Activated T-helper 1 cell treated with Interleukin-2 at 50 U/mL for 16 hours (primary cell): Measurements from ENCODE around the gene OR13C5.
"Not testable (repeated sequence)": the region's sequence is repeated elsewhere in the genome, so short reads cannot be mapped to it uniquely, and the experiment has no call there.

Experiments used
- DNase-seq: peaks from one replicate; pipeline ENCODE4 v3.0.0-alpha.2; 2020; ENCODE audit warnings: low read depth

Gene OR13C5

GRCh38 chr9:104599313-104599712, at the start of gene OR13C5:
OR13C5 (minus strand) TSS chr9:104599413; CDS start chr9:104599413, 0 bp downstream.
- DNase-seq, result not testable (repeated sequence)

DNA sequence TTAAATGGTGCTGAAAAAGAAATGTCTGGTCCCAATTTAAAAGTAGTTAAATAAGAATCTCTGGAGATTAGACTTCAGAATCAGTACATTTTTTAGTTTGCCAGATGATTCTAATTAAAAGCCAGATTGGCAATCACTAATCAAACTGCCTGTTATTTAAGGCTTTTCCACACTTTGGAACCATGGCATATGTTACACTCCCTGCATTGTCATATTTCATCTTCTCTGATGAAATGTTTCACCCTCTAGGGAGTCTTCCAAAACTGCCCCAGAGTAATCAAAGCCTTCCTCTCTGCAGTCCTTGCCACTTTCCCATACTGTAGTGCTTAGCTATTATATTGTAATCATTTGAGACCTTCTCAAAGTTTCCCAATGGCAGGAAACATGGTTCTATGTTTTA, 36.2 kb upstream of the OR13C5 start:
- no peak for DNase-seq

DNA sequence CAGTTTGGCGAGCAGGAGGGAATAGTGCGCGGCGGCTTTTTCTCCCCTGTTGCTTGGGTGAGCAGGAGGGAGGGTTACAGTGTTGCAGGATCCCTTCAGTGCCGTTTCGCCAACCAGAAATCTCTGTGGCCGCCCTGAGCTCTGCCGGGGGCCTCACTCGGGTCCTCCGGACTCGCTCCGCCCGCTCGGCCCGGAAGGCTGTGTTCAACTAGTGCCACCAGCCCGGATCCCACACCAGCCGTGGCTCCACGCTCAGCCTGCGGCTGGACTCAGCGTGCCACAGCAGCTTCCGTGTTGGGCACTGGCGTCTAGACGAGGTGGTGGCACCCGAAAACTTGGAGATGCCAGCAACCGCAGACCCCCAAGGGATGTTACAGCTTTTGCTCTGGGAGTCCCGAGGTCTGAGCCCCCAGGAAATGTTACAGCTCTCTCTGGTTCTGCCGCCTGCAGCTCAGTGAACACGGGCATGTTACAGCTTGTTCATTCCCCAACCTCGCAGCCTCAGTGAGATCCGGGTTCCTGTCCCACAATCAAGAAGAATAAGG, 34.8 kb upstream of the OR13C5 start:
- no peak for DNase-seq

GRCh38 chr9:104625964-104626363, 26.8 kb upstream of the OR13C5 start:
- DNase-seq, result not testable (repeated sequence)

GRCh38 chr9:104618104-104618503, 18.9 kb upstream of the OR13C5 start, which contains the start of gene OR13C9:
OR13C9 (minus strand) TSS chr9:104618204; CDS start chr9:104618204, 0 bp downstream.
- no peak for DNase-seq

DNA sequence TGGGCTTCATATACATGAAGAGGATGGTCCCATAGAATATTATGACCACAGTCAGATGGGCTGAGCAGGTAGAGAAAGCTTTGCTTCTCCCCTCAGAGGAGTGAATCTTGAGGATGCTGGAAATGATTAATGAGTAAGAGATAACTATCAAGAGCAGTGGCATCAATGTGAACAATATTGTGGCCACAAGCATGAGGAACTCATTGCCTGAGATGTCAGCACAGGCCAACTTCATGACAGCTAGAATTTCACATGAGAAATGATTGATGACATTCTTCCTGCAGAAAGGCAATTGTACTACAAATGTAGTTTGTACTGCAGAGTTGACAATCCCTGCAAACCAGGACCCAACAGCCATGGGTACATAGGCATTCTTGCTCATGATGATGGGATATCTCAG, 18.2 kb upstream of the OR13C5 start:
- DNase-seq, result no peak

DNA sequence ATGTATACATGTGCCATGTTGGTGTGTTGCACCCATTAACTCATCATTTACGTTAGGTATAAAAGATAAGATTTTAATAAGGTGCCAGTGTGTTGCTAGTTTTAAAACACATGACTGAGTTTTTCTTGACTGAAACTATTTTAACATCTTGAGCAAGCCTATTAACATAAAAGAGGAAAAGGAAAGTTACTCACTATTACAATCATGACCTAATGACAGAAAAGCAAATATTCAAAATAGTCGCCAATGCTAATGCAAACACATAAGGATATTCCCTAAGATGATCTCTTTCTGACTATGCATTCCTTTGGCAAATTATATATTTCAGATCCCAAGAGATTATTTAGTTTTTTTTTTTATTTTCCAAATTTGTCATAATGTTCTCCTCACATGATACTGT, 12.0 kb upstream of the OR13C5 start:
- DNase-seq, result no peak

DNA sequence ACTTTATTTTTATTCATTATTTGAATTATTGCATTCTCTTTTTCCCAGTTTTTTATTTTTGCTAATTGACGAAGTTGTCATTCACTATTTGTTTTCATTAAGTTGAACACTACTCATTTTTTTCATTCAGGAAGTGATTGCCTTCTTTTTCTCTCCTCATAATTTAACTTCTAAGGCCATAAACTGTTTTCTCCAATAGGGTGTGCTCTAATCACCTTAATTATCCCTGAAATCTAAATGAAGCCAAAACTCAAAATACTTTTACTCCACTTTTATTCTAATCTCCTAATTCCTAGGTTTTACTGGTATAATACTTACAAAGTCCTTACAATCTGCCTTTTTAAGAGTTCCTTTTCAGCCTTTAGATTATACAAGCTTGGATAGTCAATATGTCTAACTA, 9.1 kb upstream of the OR13C5 start:
- no peak for DNase-seq

- DNase-seq, result no peak
Measured at GRCh38 chr9:104606152-104606551, 6.9 kb upstream of the OR13C5 start.

DNA sequence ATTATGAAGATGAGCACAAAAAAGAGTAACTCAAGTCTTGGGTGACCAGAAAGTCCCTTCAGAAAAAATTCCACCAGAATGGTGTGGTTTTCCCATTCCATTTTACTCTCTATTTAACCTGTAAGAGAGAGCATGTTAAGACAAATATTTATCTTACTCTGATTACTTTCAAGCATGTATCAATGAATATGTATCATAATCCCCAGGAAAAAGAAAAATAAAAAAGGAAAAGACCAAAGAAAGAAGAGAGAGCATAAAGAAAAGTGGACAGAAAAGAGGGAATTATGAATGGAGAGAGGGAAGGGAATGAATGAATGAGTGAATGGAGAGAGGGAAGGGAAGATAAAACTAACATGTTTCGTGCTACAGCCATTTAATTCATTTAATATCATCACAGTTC, 6.3 kb upstream of the OR13C5 start, which contains the start of gene OR13C2:
Gene OR13C2 (minus strand): TSS at position 101 of the 400 bp plus-strand sequence. CDS start 0 bp downstream, at position 101.
- DNase-seq, result not testable (repeated sequence)

DNA sequence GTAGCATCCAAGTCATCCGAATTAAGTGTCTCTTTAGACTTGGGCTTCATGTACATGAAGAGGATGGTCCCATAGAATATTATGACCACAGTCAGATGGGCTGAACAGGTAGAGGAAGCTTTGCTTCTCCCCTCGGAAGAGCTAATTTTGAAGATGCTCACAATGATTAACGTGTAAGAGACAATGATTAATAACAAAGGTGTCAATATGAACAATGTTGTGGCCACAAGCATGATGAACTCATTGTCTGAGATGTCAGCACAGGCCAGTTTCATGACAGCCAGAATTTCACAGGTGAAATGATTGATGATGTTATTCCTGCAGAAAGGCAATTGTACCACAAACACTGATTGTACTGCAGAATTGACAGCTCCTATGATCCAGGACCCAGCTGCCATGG, 5.6 kb upstream of the OR13C5 start:
- DNase-seq, result no peak

DNA sequence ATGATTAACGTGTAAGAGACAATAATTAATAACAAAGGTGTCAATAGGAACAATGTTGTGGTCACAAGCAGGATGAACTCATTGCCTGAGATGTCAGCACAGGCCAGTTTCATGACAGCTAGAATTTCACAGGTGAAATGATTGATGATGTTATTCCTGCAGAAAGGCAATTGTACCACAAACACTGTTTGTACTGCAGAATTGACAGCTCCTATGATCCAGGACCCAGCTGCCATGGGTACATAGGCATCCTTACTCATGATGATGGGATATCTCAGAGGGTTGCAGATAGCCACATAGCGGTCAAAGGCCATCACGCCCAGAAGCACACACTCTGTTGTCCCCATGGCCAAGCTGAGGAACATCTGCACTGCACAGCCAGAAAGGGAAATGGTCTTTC, 464 bp downstream of the OR13C5 start:
- not testable (repeated sequence) for DNase-seq

DNA sequence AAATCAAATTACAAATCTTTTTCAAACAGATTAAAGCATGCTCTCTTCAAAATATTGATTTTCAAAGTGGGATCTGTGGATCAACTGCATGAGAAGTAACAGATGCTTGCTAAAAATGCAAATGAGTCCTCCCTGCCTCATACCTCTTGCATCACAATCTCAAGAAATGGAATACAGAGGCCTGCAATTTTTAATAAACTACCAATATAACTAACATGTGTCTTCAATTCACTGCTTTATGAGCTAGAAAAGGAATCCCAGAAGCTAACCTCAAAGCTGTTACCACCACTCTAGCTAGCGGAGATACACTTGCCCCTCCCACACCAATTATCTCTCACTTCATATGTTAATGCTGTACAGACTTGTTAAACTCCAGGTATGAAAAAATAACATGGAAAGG, 9.6 kb downstream of the OR13C5 start:
- no peak for DNase-seq

- DNase-seq, result no peak
Measured at GRCh38 chr9:104586496-104587180, 12.6 kb downstream of the OR13C5 start.

- DNase-seq, result no peak
Measured at GRCh38 chr9:104580562-104580961, 18.7 kb downstream of the OR13C5 start.

- no peak for DNase-seq
Measured at GRCh38 chr9:104577263-104577662, 21.9 kb downstream of the OR13C5 start.

- DNase-seq, result no peak
Measured at GRCh38 chr9:104575456-104575855, 23.8 kb downstream of the OR13C5 start.

GRCh38 chr9:104572612-104573011, 26.6 kb downstream of the OR13C5 start:
- DNase-seq, result no peak

GRCh38 chr9:104568868-104569267, 30.3 kb downstream of the OR13C5 start, which contains the start of gene OR13C8:
OR13C8 (plus strand) TSS chr9:104569168; CDS start chr9:104569168, 0 bp downstream.
- no peak for DNase-seq

- DNase-seq, result no peak
Measured at GRCh38 chr9:104564358-104564757, 34.9 kb downstream of the OR13C5 start.

DNA sequence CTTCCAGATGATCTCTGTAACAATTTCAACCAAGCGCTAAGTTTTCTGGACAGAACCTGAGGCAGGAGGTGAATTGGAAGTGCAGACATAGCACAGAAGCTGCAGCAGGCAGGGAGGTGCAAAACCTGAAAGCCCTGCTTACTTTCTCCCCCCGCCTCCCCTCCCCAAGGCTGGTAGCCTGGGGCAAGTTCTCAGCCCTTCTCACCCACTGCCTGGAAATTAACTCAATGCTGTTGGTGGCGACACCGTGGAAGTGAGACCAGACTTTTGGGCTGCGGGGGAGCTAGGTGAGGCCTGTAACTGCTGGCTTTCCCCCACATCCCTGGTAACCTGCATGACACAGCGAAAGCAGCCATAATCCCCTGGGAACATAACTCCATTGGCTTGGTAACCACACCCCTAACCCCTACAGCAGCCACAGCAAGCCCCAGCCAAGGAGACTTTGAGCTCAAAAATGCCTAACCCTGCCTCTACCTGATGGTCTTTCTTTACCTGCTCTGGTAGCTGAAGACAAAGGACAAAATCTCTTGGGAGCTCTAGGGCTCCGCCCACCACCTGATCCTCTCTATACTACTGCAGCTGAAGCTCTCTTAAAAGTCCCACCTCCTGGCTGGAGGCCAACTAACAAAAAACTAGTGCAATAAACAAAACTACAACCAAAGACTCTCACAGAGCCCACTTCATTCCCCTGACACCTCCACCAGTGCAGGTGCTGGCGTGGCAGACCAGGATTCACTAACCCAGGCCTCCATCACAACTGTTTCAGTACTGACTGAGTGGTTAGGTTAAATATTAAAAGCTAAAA, 42.2 kb downstream of the OR13C5 start:
- no peak for DNase-seq

GRCh38 chr9:104555521-104555920, 43.7 kb downstream of the OR13C5 start:
- no peak for DNase-seq

DNA sequence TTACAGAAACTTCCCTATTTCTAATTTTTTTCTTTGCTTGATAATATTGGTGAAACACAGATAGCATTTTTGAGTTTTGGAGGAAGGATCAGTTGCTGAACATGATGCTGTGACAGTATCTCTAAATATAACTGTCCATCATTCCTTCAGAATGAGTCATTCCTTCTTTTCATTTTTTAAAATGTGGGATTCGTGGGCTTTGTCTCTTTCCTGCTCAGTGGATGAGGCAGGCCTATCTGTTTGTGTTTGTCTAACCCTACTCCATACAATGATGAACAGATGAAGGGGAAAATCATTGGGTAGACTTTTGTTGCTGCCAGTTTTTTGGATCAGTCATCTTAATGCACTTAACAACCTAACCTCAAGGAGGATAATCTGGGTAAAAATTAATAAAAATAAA, 46.0 kb downstream of the OR13C5 start:
- no peak for DNase-seq
